DMS79 (cell line): ENCODE measurements around the gene SAMD4A.

Source experiments
- DNase-seq: peaks from one replicate; lab custom pipeline; 2025; lab: John Stamatoyannopoulos, UW

Gene SAMD4A

GRCh38 chr14:54685286-54685845, 118.4 kb downstream of the SAMD4A start:
- no peak for DNase-seq

GRCh38 chr14:54686219-54686870, 119.4 kb downstream of the SAMD4A start:
- no peak for DNase-seq

GRCh38 chr14:54686871-54687749, 120.2 kb downstream of the SAMD4A start:
- no peak for DNase-seq

GRCh38 chr14:54687750-54688119, 120.8 kb downstream of the SAMD4A start:
- no peak for DNase-seq

- DNase-seq: no peak
These were observed 121.3 kb downstream of the SAMD4A start for GRCh38 chr14:54688229-54688628.

- DNase-seq: no peak
These were observed 123.0 kb downstream of the SAMD4A start for GRCh38 chr14:54689928-54690327.

- DNase-seq: no peak
These were observed 124.0 kb downstream of the SAMD4A start for GRCh38 chr14:54690887-54691286.

GRCh38 chr14:54691525-54692283, 124.8 kb downstream of the SAMD4A start:
- DNase-seq: no peak

- no peak for DNase-seq
These were observed 125.4 kb downstream of the SAMD4A start for GRCh38 chr14:54692284-54692772.

- no peak for DNase-seq
These were observed 126.8 kb downstream of the SAMD4A start for GRCh38 chr14:54693761-54694160.

GRCh38 chr14:54695196-54695595, 128.3 kb downstream of the SAMD4A start:
- DNase-seq: no peak

- no peak for DNase-seq
These were observed 130.1 kb downstream of the SAMD4A start for GRCh38 chr14:54697001-54697400.

GRCh38 chr14:54697803-54698202, 130.9 kb downstream of the SAMD4A start:
- no peak for DNase-seq

GRCh38 chr14:54698501-54698900, 131.6 kb downstream of the SAMD4A start:
- no peak for DNase-seq

GRCh38 chr14:54698966-54699530, 132.1 kb downstream of the SAMD4A start:
- no peak for DNase-seq

GRCh38 chr14:54699735-54700134, 132.8 kb downstream of the SAMD4A start:
- DNase-seq: no peak

GRCh38 chr14:54700717-54701116, 133.8 kb downstream of the SAMD4A start:
- DNase-seq: no peak

- DNase-seq: no peak
These were observed 135.1 kb downstream of the SAMD4A start for GRCh38 chr14:54702014-54702491.

- no peak for DNase-seq
These were observed 135.6 kb downstream of the SAMD4A start for GRCh38 chr14:54702492-54702891.

- DNase-seq: no peak
These were observed 136.2 kb downstream of the SAMD4A start for GRCh38 chr14:54703082-54703481.

GRCh38 chr14:54703724-54704123, 136.8 kb downstream of the SAMD4A start:
- no peak for DNase-seq

GRCh38 chr14:54704768-54705167, 137.8 kb downstream of the SAMD4A start:
- DNase-seq: no peak
